HL-60 (cell line): ENCODE data around the gene OR51E2.

Source experiments
- CTCF ChIP-seq: IDR thresholded peaks from one replicate; pipeline ENCODE4 v1.5.1; 2011; ENCODE audit warnings: low read length, control low read depth, inconsistent platforms; ENCODE audit not compliant: insufficient read depth
- GABPA ChIP-seq: IDR thresholded peaks from 2 replicates; pipeline ENCODE4 v1.6.1; 2012; ENCODE audit warnings: low read depth
- POLR2AphosphoS5 ChIP-seq: IDR thresholded peaks from 2 replicates; pipeline ENCODE4 v1.6.1; 2012; ENCODE audit warnings: low read depth
- SPI1 ChIP-seq: IDR thresholded peaks from 2 replicates; pipeline ENCODE4 v1.6.1; 2012; ENCODE audit warnings: low read depth, mild to moderate bottlenecking, borderline replicate concordance
- TF ChIP-seq, protein P1 (sequence below): IDR thresholded peaks from 2 replicates; pipeline ENCODE4 v1.6.1; 2012; ENCODE audit warnings: low read depth; ENCODE audit not compliant: insufficient replicate concordance

- TF ChIP-seq CTCF: no peak
- no peak for TF ChIP-seq POLR2AphosphoS5
- TF ChIP-seq GABPA: no peak
- TF ChIP-seq, protein P1, sequence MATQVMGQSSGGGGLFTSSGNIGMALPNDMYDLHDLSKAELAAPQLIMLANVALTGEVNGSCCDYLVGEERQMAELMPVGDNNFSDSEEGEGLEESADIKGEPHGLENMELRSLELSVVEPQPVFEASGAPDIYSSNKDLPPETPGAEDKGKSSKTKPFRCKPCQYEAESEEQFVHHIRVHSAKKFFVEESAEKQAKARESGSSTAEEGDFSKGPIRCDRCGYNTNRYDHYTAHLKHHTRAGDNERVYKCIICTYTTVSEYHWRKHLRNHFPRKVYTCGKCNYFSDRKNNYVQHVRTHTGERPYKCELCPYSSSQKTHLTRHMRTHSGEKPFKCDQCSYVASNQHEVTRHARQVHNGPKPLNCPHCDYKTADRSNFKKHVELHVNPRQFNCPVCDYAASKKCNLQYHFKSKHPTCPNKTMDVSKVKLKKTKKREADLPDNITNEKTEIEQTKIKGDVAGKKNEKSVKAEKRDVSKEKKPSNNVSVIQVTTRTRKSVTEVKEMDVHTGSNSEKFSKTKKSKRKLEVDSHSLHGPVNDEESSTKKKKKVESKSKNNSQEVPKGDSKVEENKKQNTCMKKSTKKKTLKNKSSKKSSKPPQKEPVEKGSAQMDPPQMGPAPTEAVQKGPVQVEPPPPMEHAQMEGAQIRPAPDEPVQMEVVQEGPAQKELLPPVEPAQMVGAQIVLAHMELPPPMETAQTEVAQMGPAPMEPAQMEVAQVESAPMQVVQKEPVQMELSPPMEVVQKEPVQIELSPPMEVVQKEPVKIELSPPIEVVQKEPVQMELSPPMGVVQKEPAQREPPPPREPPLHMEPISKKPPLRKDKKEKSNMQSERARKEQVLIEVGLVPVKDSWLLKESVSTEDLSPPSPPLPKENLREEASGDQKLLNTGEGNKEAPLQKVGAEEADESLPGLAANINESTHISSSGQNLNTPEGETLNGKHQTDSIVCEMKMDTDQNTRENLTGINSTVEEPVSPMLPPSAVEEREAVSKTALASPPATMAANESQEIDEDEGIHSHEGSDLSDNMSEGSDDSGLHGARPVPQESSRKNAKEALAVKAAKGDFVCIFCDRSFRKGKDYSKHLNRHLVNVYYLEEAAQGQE: no peak
- no peak for TF ChIP-seq SPI1
These were observed 60.0 kb downstream of the OR51E2 start for GRCh38 chr11:4637662-4638047.
